PC-3 (cell line): ENCODE measurements around the gene CACNA1C.

Source experiments
- EZH2 ChIP-seq: fragments of 300-600 bp; sonication (generic); IDR thresholded peaks from one replicate; pipeline ENCODE4 v1.6.1; 2017; ENCODE audit warnings: antibody characterized with exemption, mild to moderate bottlenecking, low read length; ENCODE audit not compliant: unreplicated experiment
- EZH2phosphoT487 ChIP-seq: fragments of 300-600 bp; sonication (generic); IDR thresholded peaks from 2 replicates; pipeline ENCODE4 v1.6.1; 2018; ENCODE audit warnings: mild to moderate bottlenecking, antibody characterized with exemption, low read length, borderline replicate concordance
- TF ChIP-seq, protein P1 (sequence below): fragments of 300-600 bp; sonication (generic); conservative IDR thresholded peaks from 2 replicates; pipeline ENCODE4 v1.5.1; 2017; ENCODE audit warnings: antibody characterized with exemption, low read depth, mild to moderate bottlenecking, low read length

DNA sequence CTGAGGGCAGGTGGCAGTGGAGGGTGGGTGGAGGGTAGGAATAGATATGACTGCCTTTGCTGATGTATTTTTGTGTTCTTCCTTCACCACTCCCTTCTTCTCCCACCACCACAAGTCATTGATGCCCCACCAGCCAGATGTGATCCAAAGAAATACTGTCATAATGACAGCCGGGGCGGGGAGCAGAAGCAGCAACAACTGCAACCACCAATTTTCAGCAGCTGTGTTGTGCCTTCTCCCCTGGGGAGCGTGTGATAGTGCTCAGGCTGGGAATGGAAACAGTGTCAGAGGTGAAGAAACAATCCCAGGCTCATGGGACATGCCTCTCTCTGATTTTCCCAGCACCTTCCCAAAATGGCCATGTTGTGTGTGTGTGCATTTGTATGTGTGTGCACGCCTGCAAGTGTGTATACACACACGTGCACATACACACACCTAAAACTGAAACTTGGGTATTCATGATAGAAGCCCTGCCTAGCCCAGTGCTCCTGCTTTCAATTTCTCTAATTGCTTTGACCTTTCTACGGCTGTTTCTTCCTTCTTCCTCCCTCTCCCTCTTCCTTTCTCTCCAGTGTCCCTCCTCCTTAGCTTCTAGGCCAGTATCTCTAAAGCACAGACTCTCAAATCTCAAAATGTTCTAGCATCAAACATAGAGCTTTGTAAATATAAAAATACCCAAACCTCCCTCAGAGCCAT is 442.8 kb downstream of the CACNA1C start:
- TF ChIP-seq, protein P1, sequence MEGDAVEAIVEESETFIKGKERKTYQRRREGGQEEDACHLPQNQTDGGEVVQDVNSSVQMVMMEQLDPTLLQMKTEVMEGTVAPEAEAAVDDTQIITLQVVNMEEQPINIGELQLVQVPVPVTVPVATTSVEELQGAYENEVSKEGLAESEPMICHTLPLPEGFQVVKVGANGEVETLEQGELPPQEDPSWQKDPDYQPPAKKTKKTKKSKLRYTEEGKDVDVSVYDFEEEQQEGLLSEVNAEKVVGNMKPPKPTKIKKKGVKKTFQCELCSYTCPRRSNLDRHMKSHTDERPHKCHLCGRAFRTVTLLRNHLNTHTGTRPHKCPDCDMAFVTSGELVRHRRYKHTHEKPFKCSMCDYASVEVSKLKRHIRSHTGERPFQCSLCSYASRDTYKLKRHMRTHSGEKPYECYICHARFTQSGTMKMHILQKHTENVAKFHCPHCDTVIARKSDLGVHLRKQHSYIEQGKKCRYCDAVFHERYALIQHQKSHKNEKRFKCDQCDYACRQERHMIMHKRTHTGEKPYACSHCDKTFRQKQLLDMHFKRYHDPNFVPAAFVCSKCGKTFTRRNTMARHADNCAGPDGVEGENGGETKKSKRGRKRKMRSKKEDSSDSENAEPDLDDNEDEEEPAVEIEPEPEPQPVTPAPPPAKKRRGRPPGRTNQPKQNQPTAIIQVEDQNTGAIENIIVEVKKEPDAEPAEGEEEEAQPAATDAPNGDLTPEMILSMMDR, result no peak
- TF ChIP-seq EZH2 (no peak), EZH2phosphoT487 (no peak)
